ENCODE data around the gene SLFN11. TPM values are rescaled to one million over a fixed set of nuclear protein-coding genes. Genes with fewer than 3 reads are reported as not detected.

The SLFN11 gene
- total and polyA plus RNA-seq, 2 of the 4 experiments (the other 2 are of a cell fraction), result 29.9 to 144 TPM

DNA sequence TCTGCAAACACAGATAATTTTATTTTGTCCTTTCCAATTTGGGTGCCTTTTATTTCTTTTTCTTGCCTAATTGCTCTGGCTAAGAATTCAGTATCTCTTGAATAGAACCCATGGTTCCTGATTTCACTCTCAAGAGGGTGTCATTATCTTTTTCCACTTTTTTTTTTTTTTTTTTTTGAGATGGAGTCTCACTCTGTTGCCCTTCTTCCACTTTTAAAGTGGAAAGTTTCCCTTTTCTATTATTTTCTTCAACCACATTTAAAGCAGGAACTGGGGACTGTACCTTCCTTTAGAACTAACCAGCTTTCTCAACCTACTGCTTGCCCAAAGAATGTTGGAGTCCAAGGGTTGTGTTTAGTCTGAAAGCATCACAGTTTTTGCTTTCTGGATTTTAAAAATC lies 31.1 kb downstream of the SLFN11 start:
- Histone ChIP-seq H2BK20ac (ENCODE audit: low read depth, low read length) (no peak overlapping the region), H3K9me1 (ENCODE audit: insufficient read depth, low read length) (no peaks in the 10 kb centered on the region; the same call in 1 of the 2 replicates), H2AK5ac (ENCODE audit: low read depth, low read length) (no peak overlapping the region), H3K27me3 (ENCODE audit: control insufficient read depth, insufficient read depth, low read length) (peaks cover 10% of the 10 kb centered on the region), H3K4me1 (ENCODE audit: control insufficient read depth, insufficient read depth, low read length) (peaks cover 3% of the 10 kb centered on the region; the same call in 1 of the 2 replicates), H4K20me1 (ENCODE audit: insufficient read depth, low read length) (no peaks in the 10 kb centered on the region), H3K23ac (ENCODE audit: low read depth, low read length) (no peak overlapping the region), H3K4me3 (ENCODE audit: insufficient read depth, low read depth, low read length) (no peak overlapping the region), H4K5ac (ENCODE audit: low read depth, low read length) (no peak overlapping the region), H2AK9ac (replicated peaks; ENCODE audit: low read depth, low read length, poor library complexity) (no peak overlapping the region), H3K27ac (ENCODE audit: insufficient read depth, low read length) (no peak overlapping the region), H3K56ac (ENCODE audit: extremely low read depth, insufficient read depth, low read length) (no peak overlapping the region), H3K4me2 (ENCODE audit: low read depth, low read length) (no peak overlapping the region), H4K91ac (ENCODE audit: insufficient read depth, low read depth, low read length) (no peak overlapping the region), H3K9ac (ENCODE audit: low read depth, low read length) (no peak overlapping the region), H2BK15ac (ENCODE audit: low read depth, low read length) (no peak overlapping the region), H2BK120ac (ENCODE audit: low read depth, low read length) (no peak overlapping the region), H2AFZ (replicated peaks; ENCODE audit: low read length, poor library complexity) (no peak overlapping the region), H3K79me1 (ENCODE audit: low read depth in 1 of 2, low read length in 2 of 2) (no peaks in the 10 kb centered on the region), H3K4ac (ENCODE audit: low read depth, low read length) (no peak overlapping the region), H4K8ac (ENCODE audit: low read depth in 2 of 2, low read length in 2 of 2) (no peak overlapping the region), H3K9me3 (ENCODE audit: control insufficient read depth, insufficient read depth, low read length) (no peaks in the 10 kb centered on the region), H3K14ac (replicated peaks; ENCODE audit: low read depth, low read length) (no peak overlapping the region), H3K18ac (ENCODE audit: low read depth, low read length) (no peak overlapping the region), H3K36me3 (ENCODE audit: control insufficient read depth, insufficient read depth, low read length) (no peaks in the 10 kb centered on the region), H2BK5ac (ENCODE audit: low read depth, low read length, poor library complexity, severe bottlenecking) (no peak overlapping the region)
- CTCF ChIA-PET, result no interaction called here
- ATAC-seq (ENCODE audit: low read depth) (no peak), DNase-seq (no peak)
- TF ChIP-seq MAZ (IDR thresholded peaks at IDR 0.05; ENCODE audit: borderline replicate concordance, low read depth, low read length) (no peak), FOS (IDR thresholded peaks at IDR 0.05; ENCODE audit: low read depth, low read length) (no peak), SMC3 (IDR thresholded peaks at IDR 0.05; ENCODE audit: low read depth, low read length) (no peak), MXI1 (IDR thresholded peaks at IDR 0.05; ENCODE audit: borderline replicate concordance, low read depth, low read length) (no peak), RCOR1 (IDR thresholded peaks at IDR 0.05; ENCODE audit: insufficient replicate concordance, low read length) (no peak), CTCF (conservative IDR thresholded peaks at IDR 0.05; ENCODE audit: low read depth, low read length) (no peak), RAD21 (IDR thresholded peaks at IDR 0.05; ENCODE audit: low read length) (no peak), CEBPB (IDR thresholded peaks at IDR 0.05; ENCODE audit: low read depth, low read length) (no peak), CHD1 (IDR thresholded peaks at IDR 0.05; ENCODE audit: low read depth, low read length) (no peak)
- intact Hi-C loops (cut with micrococcal nuclease) (no loop called here), in situ Hi-C loops (cut with MboI; ENCODE audit: low sequenced_read_pairs) (no loop called here), dilution Hi-C loops (cut with HindIII; ENCODE audit: low sequenced_read_pairs, unreplicated experiment) (no loop called here)
- no TSS peak for BruUV-seq (replicated peaks)
- POLR2A ChIA-PET (ENCODE audit: unreplicated experiment), result no interaction called here

All from IMR-90 (cell line).